GM18909 (cell line): ENCODE measurements around the gene RABL3.
"Not testable (repeated sequence)": the region's sequence is repeated elsewhere in the genome, so short reads cannot be mapped to it uniquely, and the experiment has no call there.

Experiments
- ATAC-seq: cut with Tn5 transposase; IDR thresholded peaks from one replicate; pipeline ENCODE4 v1.9.1; 2021; ENCODE audit warnings: mild to moderate bottlenecking; ENCODE audit not compliant: unreplicated experiment, poor library complexity

Gene RABL3

DNA sequence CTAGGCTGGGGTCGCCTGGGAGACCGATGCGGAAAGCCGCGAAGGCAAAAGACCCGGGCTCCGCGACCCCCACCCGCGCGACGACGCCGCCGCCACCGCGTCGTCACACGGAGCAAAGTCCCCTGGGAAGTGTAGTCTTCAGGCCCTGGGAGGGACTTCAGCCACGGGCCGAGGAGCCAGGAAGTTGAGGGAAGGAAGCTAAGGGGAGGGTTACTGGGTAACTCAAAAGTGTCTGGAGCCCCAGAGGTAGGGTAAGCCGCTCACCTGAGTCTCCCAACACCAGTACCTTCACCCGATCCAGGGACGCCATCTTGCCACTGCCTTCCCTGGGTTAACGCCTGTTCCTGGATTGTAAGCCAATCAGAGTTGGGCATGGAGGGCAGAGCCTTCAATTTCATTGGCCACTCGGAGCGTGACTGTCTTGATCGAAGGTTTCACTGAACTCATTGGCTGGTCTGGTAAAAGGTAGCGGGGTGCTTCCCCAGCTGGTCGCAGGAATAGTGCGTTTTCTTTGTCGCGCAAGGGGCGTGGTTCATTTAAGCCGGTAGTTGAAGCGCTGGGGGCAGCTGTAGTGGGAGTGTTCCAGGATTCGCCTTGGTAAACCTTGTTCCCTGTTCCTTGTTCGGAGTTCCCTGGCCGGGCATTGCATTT is at the start of gene RABL3, which contains the start of gene GTF2E1:
Gene RABL3, minus strand, starts transcription at position 319 of the 651 bp plus-strand sequence. Its CDS starts 9 bp downstream, at position 310.
Gene GTF2E1, plus strand, starts transcription at position 547 of the 651 bp plus-strand sequence. CDS start 7,809 bp downstream, outside the sequence.
- ATAC-seq = peak; percentile 99

GRCh38 chr3:120791913-120792312 is 49.6 kb upstream of the RABL3 start:
- ATAC-seq = no peak

DNA sequence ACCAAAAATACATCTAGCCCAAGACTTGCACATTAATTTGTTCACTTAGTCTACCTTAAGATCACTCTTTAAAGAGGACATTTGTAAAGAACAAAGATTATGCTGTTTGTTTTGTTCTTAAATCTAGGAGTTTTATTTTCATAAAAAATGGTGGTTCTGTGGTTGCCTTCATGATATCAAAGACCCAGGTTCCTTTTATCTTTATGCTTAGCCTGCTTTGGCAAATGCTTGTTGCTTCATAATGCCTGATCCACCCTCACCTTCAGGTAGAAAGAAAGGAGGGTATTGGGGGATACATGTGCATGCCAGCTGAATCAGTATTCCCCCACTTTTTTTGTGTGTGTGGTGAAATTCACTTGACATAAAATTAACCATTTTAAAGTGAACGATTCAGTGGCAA is 48.7 kb upstream of the RABL3 start:
- no peak for ATAC-seq

- peak; percentile 68 for ATAC-seq
These were observed 43.5 kb upstream of the RABL3 start for GRCh38 chr3:120785832-120786231.

DNA sequence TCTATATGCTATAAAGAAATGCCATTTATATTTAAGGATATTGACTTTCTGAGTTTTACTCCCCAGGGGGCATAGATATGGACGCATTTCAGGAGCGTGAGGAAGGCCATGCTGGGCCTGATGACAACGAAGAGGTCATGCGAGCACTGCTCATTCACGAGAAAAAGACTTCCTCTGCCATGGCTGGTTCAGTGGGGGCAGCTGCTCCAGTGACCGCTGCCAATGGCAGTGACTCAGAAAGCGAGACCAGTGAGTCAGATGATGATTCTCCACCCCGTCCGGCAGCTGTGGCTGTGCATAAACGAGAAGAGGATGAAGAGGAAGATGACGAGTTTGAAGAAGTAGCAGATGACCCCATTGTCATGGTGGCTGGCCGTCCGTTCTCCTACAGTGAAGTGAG is 38.7 kb upstream of the RABL3 start:
- ATAC-seq = peak; percentile 93

GRCh38 chr3:120778776-120779175 is 36.5 kb upstream of the RABL3 start:
- no peak for ATAC-seq

DNA sequence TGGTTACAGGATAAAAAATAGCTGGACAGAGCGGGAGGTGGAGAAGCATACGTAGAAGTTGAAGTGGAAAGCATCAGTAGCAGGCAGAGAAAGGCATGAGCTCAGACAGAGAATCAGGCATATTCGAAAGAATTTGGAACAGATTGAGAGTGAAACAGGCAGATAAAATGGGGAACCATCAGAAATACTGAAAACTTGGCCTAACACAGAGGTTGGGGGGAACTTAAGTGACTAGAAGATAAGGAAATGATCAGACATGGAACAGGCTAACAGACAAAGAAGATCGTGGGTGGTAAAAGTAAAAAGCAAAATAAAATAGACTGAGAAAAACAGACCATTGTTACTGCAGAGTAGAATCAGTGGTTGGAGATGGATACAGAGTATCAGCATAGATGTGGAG is 33.1 kb upstream of the RABL3 start:
- ATAC-seq = no peak

DNA sequence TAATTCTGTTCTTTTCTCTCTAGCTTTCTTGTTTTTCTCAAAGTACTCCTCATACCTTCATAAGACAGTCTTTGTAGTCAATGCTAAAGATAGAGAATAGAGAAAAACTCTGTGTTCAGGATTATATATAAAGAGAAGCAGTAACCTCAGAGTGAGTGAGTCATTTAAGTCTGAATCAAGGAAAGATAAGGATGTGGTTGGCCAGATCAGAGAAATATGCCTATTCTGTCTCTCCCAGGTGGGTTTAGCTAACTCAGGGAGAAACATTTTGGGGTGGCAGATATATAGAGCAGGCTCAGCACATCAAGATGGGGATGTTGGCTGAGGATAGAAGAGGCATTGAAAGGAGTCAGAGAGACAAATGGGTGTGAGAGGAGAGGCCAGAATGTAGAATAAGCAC is 31.6 kb upstream of the RABL3 start:
- peak; percentile 94 for ATAC-seq

DNA sequence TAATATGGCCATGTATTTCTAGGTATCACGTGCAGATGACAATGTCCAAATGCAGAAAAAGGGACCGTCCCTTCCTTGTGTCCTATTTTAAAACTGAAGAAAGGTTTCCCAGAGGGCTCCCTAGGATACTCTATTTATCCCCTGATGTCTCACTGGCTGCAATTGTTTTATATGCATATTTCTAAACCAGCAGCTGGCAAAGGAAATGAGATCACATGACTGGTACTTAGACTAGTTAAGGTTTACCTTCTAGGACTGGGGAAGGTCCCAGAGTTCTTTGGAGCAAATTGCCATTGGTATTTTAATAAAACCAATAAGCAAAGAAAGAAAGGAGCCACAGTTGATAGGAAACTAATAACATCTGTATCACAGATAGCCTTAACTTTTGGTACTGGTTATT is 29.8 kb upstream of the RABL3 start:
- ATAC-seq = no peak

GRCh38 chr3:120770891-120771290 is 28.6 kb upstream of the RABL3 start:
- no peak for ATAC-seq

DNA sequence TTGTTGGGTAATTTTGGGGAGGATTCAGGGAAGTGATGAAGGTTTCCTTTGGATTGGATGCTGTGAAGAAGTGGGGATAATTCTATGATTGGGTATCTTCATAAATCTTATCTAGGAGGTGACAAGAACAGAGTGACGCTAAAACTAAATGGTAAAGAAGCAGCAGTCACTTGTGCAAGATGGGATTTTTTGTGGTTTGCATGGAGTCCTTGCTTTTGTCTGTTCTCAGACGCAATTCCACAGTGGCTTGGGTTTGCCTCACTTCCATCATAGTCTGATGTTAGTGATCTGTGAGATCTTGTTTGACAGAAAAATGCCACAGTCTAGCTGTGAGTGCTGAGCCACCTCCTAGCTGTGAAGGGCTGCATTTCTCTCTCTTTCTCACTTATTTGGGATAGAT is 27.1 kb upstream of the RABL3 start:
- no peak for ATAC-seq

- ATAC-seq = no peak
These were observed 24.8 kb upstream of the RABL3 start for GRCh38 chr3:120767106-120767505.

DNA sequence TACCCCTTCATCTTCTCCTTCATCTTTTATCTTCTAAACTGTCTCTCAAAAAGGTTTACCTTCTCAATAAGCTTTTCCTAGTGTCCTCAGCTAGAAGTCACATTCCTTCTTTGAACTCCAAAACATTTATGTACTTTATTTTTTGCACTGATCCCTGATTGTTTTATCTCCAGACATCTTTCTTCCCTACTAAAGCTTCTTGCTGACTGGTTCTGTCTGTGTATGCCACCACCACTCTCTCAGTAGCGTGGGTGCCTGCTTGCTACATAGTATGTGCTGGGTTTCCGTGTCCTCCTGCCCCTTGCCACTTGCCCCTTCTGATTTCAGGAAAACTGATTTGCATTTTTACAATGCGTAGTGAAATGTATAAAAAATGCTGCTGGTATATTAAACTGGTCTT is 24.3 kb upstream of the RABL3 start:
- ATAC-seq = no peak

DNA sequence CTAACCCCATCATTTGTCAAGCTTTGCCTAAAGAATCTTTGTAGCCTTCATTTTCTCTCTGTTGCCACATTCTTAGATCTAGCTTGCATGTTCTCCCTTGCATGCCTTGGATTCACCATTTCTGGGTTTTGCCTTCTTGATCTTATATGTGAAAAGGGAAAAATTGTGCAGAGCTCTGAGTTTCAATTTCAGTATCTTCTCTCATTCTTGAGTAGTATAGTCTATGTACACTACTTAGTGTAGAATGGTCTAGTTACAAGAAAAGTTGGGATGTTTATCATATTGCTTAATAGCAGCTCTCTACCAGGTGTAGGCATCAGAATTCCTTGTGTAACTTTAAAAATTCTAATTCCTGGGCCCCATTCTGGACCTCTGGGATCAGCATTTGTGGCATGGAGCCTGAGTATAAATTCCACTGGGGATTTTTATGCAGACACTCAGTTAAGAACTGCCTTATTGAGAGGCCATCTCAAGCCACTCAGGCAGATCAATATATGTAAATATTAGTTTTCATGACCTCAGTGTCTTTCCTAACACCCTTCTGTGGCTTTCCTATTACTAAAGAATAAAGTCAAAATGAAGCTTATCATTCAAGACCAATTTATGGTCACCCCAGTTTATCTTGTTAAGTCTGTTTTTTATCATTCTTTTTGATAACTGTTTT is 23.6 kb upstream of the RABL3 start:
- ATAC-seq = peak; percentile 75

- ATAC-seq = peak; percentile 9
These were observed 21.9 kb upstream of the RABL3 start for GRCh38 chr3:120764206-120764605.

DNA sequence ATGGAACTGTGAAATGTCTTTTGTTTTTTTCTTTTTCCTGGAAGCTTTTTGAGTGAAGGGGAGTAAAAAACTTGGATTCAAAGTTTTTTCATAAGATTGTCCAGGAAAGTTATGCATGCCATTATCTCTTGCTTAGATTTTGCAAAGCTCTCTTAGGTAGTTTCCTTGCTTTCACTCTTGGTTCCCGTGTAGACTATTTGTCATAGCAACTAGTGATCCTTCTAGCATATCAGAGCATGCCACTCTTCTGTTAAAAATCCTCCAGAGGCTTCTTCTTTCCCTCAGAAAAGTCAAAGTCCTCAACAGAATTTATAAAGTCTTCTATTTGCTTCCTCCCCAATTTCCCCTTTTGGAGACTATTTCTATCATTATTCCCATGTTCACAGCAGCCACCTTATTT is 21.3 kb upstream of the RABL3 start:
- ATAC-seq = peak; percentile 84

GRCh38 chr3:120762615-120763014 is 20.3 kb upstream of the RABL3 start:
- ATAC-seq = no peak

GRCh38 chr3:120758551-120758950 is 16.2 kb upstream of the RABL3 start:
- ATAC-seq = not testable (repeated sequence)

GRCh38 chr3:120756061-120756460 is 13.7 kb upstream of the RABL3 start:
- ATAC-seq = no peak

- no peak for ATAC-seq
These were observed 11.5 kb upstream of the RABL3 start for GRCh38 chr3:120753810-120754209.

DNA sequence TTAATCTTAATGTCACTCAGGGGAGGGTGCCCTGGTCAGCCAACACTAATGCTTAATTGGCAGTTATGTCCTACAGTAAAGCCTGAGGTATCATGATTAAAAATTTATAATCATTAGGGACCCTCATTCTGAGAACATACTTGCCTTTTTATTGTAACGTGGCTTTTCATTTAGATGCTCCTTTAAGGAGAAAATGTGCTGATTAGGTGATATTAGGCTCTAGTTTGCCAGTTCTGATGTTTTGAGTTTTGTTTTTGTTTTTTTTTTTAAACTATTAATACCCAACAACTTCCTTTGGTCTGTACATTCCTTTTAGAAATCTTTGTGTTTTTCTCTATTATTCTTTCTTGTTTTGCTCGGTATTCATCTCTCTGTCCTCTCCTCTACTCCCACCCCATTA is 10.5 kb upstream of the RABL3 start:
- no peak for ATAC-seq

DNA sequence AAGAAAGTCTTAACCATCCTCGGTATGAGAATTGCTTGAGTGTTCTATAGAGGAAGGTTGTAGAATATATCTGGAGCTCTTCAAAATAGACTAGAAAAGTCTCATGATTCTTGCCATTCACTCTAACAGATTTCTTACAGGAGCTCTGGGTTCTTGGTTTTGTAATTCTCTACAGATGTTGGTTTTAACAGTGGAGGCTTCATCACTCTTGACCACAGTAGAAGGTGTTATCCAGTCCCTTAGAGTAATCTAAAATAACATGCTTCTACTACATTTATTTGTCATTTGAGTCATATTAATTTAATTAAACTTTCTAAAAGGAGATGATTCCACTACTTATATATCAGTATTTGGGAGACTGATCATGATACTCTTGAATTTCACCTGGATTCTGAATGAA is 9.9 kb upstream of the RABL3 start:
- no peak for ATAC-seq
